ENCODE measurements around the gene PHF10. TPM values are rescaled to one million over a fixed set of nuclear protein-coding genes. Genes with fewer than 3 reads are reported as not detected.

Gene PHF10
- total and polyA plus RNA-seq, 2 of the 4 experiments (the other 2 are of a cell fraction): 7.3 to 15.9 TPM

DNA sequence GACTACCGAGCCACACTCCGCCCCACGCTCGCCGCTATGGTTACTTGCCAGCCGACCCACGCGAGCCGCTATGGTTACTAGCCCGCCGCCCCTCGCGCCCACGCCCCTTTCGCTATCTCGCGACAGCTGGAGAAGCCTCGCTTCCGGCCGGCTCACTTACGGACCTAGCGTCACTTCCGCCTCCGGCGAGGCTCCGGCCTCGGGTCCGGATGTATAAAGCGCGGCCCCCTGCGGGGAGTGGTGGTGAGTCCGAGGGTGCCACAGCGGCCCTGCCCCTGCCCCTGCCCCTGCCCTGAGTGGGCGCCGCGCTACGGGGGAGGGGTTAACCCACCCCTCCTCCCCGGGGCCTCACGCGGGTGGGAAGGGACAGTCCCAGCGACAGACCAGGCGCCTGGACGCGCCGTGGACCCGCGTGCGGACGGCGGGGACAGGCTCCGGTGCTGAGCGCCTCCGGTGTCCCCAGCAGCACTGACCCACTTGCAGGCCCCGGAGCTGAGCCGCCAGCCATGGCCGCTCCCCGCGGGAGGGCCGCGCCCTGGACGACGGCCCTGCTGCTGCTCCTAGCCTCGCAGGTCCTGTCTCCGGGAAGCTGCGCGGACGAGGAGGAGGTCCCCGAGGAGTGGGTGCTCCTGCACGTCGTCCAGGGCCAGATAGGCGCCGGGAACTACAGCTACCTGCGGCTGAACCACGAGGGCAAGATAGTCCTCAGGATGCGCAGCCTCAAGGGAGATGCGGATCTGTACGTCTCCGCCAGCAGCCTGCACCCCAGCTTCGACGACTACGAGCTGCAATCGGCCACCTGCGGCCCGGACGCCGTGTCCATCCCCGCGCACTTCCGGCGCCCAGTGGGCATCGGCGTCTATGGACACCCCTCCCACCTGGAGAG, 22.1 kb downstream of the PHF10 start, which contains the start of the genes C6orf120 and WDR27 (continued):
- TF ChIP-seq MAZ (IDR thresholded peaks at IDR 0.05; ENCODE audit: borderline replicate concordance, low read depth, low read length): peak; percentile 66; the same call in 1 of the 2 replicates

DNA sequence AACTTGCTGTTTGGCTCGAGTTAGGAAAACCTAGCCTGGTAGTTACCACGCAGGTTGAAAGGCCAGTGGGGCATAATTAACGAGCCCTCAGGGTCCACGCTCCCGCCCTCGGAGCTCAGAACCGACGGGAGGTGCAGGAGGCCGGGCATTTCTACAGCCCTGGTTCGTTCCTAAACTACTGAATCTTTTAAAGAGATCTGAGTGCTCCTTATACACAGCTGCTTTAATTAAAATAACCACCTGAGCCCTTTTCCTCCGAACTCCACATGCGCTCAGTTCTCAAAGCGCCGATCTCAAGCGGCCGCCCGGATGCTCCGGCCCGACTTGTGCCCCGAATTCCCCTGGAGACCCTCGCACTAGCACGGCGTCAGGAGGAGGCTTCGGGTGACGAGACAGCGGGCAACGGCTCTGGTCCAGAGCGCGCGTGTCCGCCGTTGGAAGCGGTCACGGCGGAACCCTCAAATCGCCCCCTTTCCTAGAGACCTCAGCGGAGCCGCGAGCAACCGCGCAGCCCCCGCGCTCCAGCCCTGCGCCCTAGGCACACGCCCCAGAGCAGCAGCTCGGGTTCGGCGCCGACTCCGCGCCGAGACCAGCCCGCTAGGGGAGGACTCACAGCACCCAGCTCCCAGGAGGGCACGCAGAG, 22.9 kb downstream of the PHF10 start:
- intact Hi-C loops (cut with micrococcal nuclease): loop anchor here (2.0 to 5.0 kb wide), 3 partner anchors 47 to 449 kb away; partner anchors contain the start of gene THBS2
- peak overlapping the region; percentile 36; the same call in 1 of the 2 replicates for H2BK120ac ChIP-seq (ENCODE audit: low read depth, low read length)

More for the DNA sequence above, 22.9 kb downstream of the PHF10 start:
- H3K79me1 ChIP-seq (ENCODE audit: low read depth in 1 of 2, low read length in 2 of 2): peaks cover 24 to 56% of the 10 kb centered on the region in 2 experiments
- H3K9me3 ChIP-seq (ENCODE audit: control insufficient read depth, insufficient read depth, low read length): no peaks in the 10 kb centered on the region
- peaks cover 8% of the 10 kb centered on the region; the same call in 1 of the 2 replicates for H4K20me1 ChIP-seq (ENCODE audit: insufficient read depth, low read length)
- H3K4me3 ChIP-seq (ENCODE audit: insufficient read depth, low read depth, low read length): peak overlapping the region; percentile 76
- ChIA-PET POLR2A (ENCODE audit: unreplicated experiment) (no interaction called here), CTCF (interaction anchor here (0.7 to 1.0 kb wide), 2 partner anchors 165 to 746 kb away, joined by 3 to 4 read pairs; no protein-coding TSS in a partner anchor)
- H4K5ac ChIP-seq (ENCODE audit: low read depth, low read length): no peak overlapping the region
- H3K9me1 ChIP-seq (ENCODE audit: insufficient read depth, low read length): peaks cover 9% of the 10 kb centered on the region; the same call in 1 of the 2 replicates
- H3K4me2 ChIP-seq (ENCODE audit: low read depth, low read length): peak overlapping the region; percentile 88
- TF ChIP-seq MAFK (IDR thresholded peaks at IDR 0.05; ENCODE audit: low read depth, low read length) (no peak), MXI1 (IDR thresholded peaks at IDR 0.05; ENCODE audit: borderline replicate concordance, low read depth, low read length) (no peak), CHD1 (IDR thresholded peaks at IDR 0.05; ENCODE audit: low read depth, low read length) (0 out of 2 replicates have a peak, but pooled peaks have one; percentile 72), RAD21 (IDR thresholded peaks at IDR 0.05; ENCODE audit: low read length) (no peak), NFE2L2 (IDR thresholded peaks at IDR 0.05; ENCODE audit: low read depth, low read length) (no peak)
- TF ChIP-seq, protein P1, sequence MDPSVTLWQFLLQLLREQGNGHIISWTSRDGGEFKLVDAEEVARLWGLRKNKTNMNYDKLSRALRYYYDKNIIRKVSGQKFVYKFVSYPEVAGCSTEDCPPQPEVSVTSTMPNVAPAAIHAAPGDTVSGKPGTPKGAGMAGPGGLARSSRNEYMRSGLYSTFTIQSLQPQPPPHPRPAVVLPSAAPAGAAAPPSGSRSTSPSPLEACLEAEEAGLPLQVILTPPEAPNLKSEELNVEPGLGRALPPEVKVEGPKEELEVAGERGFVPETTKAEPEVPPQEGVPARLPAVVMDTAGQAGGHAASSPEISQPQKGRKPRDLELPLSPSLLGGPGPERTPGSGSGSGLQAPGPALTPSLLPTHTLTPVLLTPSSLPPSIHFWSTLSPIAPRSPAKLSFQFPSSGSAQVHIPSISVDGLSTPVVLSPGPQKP (IDR thresholded peaks at IDR 0.05; ENCODE audit: borderline replicate concordance, low read depth, low read length): no peak
- TF ChIP-seq, protein P2, sequence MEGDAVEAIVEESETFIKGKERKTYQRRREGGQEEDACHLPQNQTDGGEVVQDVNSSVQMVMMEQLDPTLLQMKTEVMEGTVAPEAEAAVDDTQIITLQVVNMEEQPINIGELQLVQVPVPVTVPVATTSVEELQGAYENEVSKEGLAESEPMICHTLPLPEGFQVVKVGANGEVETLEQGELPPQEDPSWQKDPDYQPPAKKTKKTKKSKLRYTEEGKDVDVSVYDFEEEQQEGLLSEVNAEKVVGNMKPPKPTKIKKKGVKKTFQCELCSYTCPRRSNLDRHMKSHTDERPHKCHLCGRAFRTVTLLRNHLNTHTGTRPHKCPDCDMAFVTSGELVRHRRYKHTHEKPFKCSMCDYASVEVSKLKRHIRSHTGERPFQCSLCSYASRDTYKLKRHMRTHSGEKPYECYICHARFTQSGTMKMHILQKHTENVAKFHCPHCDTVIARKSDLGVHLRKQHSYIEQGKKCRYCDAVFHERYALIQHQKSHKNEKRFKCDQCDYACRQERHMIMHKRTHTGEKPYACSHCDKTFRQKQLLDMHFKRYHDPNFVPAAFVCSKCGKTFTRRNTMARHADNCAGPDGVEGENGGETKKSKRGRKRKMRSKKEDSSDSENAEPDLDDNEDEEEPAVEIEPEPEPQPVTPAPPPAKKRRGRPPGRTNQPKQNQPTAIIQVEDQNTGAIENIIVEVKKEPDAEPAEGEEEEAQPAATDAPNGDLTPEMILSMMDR (conservative IDR thresholded peaks at IDR 0.05; ENCODE audit: low read depth, low read length): no peak
- WGBS, 2 experiments (ENCODE audit: extremely low coverage in 2 of 2, insufficient read length in 1 of 2): 0% methylated on average over 7 of the region's 54 CpGs; no CpG with 5 or more reads in 1 of the 2 experiments
- peak overlapping the region; percentile 64 for H2BK5ac ChIP-seq (ENCODE audit: low read depth, low read length, poor library complexity, severe bottlenecking)
- H3K9ac ChIP-seq (ENCODE audit: low read depth, low read length): peak overlapping the region; percentile 78
- H2AK5ac ChIP-seq (ENCODE audit: low read depth, low read length): peak overlapping the region; percentile 66; the same call in 1 of the 2 replicates
- peak overlapping the region; percentile 96 for H2AFZ ChIP-seq (replicated peaks; ENCODE audit: low read length, poor library complexity)
- peak overlapping the region; percentile 97 for H2AK9ac ChIP-seq (replicated peaks; ENCODE audit: low read depth, low read length, poor library complexity)
- H4K91ac ChIP-seq (ENCODE audit: insufficient read depth, low read depth, low read length): peak overlapping the region; percentile 60; the same call in 1 of the 2 replicates
- BruUV-seq (replicated peaks): no TSS peak
- H3K4me1 ChIP-seq (ENCODE audit: control insufficient read depth, insufficient read depth, low read length): peaks cover 9% of the 10 kb centered on the region
- H3K27me3 ChIP-seq (ENCODE audit: control insufficient read depth, insufficient read depth, low read length): no peaks in the 10 kb centered on the region
- dilution Hi-C loops (cut with HindIII; ENCODE audit: low sequenced_read_pairs, unreplicated experiment) (no loop called here), in situ Hi-C loops (cut with MboI; ENCODE audit: low sequenced_read_pairs) (no loop called here)
- peak overlapping the region; percentile 38 to 69; a peak in 2 of 4 replicates for H4K8ac ChIP-seq (ENCODE audit: low read depth in 2 of 2, low read length in 2 of 2)
- DNase-seq: no peak
- H3K23ac ChIP-seq (ENCODE audit: low read depth, low read length): peak overlapping the region; percentile 95
- H3K14ac ChIP-seq (replicated peaks; ENCODE audit: low read depth, low read length): peak overlapping the region; percentile 71
- H3K27ac ChIP-seq (ENCODE audit: insufficient read depth, low read length): peak overlapping the region; percentile 82
- ATAC-seq (ENCODE audit: low read depth): peak; percentile 1
- peak overlapping the region; percentile 66 for H3K56ac ChIP-seq (ENCODE audit: extremely low read depth, insufficient read depth, low read length)
- H2BK20ac ChIP-seq (ENCODE audit: low read depth, low read length): no peak overlapping the region
- H3K36me3 ChIP-seq (ENCODE audit: control insufficient read depth, insufficient read depth, low read length): peaks cover 7% of the 10 kb centered on the region
- H3K18ac ChIP-seq (ENCODE audit: low read depth, low read length): no peak overlapping the region
- peak overlapping the region; percentile 77 for H3K4ac ChIP-seq (ENCODE audit: low read depth, low read length)
- H2BK15ac ChIP-seq (ENCODE audit: low read depth, low read length): no peak overlapping the region

Measured in IMR-90 (cell line).